B cell (primary cell): Measurements from ENCODE around the gene B3GALT6. TPM values are rescaled to one million over a fixed set of nuclear protein-coding genes. Genes with fewer than 3 reads are reported as not detected.

Experiments used
- ATAC-seq: fragments of 200-7000 bp; cut with Tn5 transposase; one replicate; pipeline ENCODE4 v1.10.0; 2021; ENCODE audit warnings: low read depth, mild to moderate bottlenecking, moderate number of reproducible peaks, moderate library complexity
- CTCF ChIA-PET: fragments of 350-600 bp; sonication (Branson Sonifier 250); formaldehyde crosslinking; loops from one replicate; lab custom pipeline; 2021; ENCODE audit warnings: antibody characterized with exemption, inconsistent platforms; lab: Charles Lee
- POLR2A ChIA-PET: fragments of 350-600 bp; sonication (Branson Sonifier 250); formaldehyde crosslinking; loops from one replicate; lab custom pipeline; 2021; ENCODE audit warnings: antibody characterized with exemption; lab: Charles Lee
- DNase-seq: peaks from one replicate; pipeline ENCODE4 v3.0.0; 2013
- H2AFZ ChIP-seq: 2 replicates; pipeline ENCODE4 v1.6.1; 2012; ENCODE audit warnings: mild to moderate bottlenecking, low read depth, low read length; ENCODE audit not compliant: insufficient read depth, poor library complexity, severe bottlenecking
- H3K27ac ChIP-seq, 2 donors: 1 replicate in 1 of 2; 2 replicates in 1 of 2; pipeline ENCODE4 v1.5.1; 2012 to 2013; ENCODE audit warnings: low read length in 2 of 2, mild to moderate bottlenecking in 2 of 2, moderate library complexity in 1 of 2
- H3K27me3 ChIP-seq, 4 experiments: fragments of 200-600 bp in 1 of 4; sonication (generic) in 1 of 4; replicated peaks in 1 of 4; 1 replicate in 2 of 4; 2 replicates in 2 of 4; pipeline versions ENCODE4 v1.6.1 to v1.7.0; 2013 to 2016; ENCODE audit warnings: low read length in 3 of 4, mild to moderate bottlenecking in 2 of 4, mixed read lengths in 1 of 4, moderate library complexity in 1 of 4; ENCODE audit not compliant: insufficient read depth in 4 of 4, control insufficient read depth in 3 of 4; ENCODE audit errors: control extremely low read depth in 1 of 4
- H3K36me3 ChIP-seq, 2 experiments: replicated peaks in 1 of 2; 1 replicate in 1 of 2; 2 replicates in 1 of 2; pipeline versions ENCODE4 v1.6.1 to v1.7.1; 2013; ENCODE audit warnings: low read length in 1 of 2; ENCODE audit not compliant: insufficient read depth in 2 of 2, control insufficient read depth in 1 of 2; ENCODE audit errors: control extremely low read depth in 1 of 2, extremely low read depth in 1 of 2
- H3K4me1 ChIP-seq, 2 donors: fragments of 200-600 bp in 1 of 2; sonication (generic) in 1 of 2; 1 replicate in 1 of 2; 2 replicates in 1 of 2; pipeline versions ENCODE4 v1.5.1 to v1.6.1; 2013 to 2017; ENCODE audit warnings: low read length in 2 of 2; ENCODE audit not compliant: control insufficient read depth in 2 of 2, insufficient read depth in 2 of 2
- H3K4me2 ChIP-seq: replicated peaks from 2 replicates; pipeline ENCODE3; 2012; ENCODE audit warnings: mild to moderate bottlenecking, low read depth, low read length; ENCODE audit not compliant: poor library complexity, severe bottlenecking
- H3K4me3 ChIP-seq, 5 experiments: fragments of 200-600 bp in 1 of 5; sonication (generic) in 1 of 5; 1 replicate in 3 of 5; 2 replicates in 2 of 5; pipeline versions ENCODE4 v1.5.1 to v1.7.0; 2011 to 2016; ENCODE audit warnings: low read length in 4 of 5, mild to moderate bottlenecking in 4 of 5, low read depth in 2 of 5, control low read depth in 1 of 5, moderate library complexity in 1 of 5; ENCODE audit not compliant: insufficient read depth in 1 of 5; ENCODE audit errors: control extremely low read depth in 1 of 5, extremely low read depth in 1 of 5
- H3K79me2 ChIP-seq: fragments of 200-600 bp; sonication (generic); one replicate; pipeline ENCODE4 v1.6.0; 2016; ENCODE audit warnings: low read length; ENCODE audit not compliant: control insufficient read depth, insufficient read depth
- H3K9ac ChIP-seq: fragments of 200-600 bp; sonication (generic); 2 replicates; pipeline ENCODE4 v1.6.1; 2017; ENCODE audit warnings: mild to moderate bottlenecking, low read length, moderate library complexity
- H3K9me3 ChIP-seq, 3 donors: one replicate each; pipeline versions ENCODE4 v1.6.1 to v1.7.1; 2013; ENCODE audit warnings: low read length in 2 of 3; ENCODE audit not compliant: control insufficient read depth in 2 of 3, insufficient read depth in 1 of 3; ENCODE audit errors: control extremely low read depth in 1 of 3
- H4K20me1 ChIP-seq: 2 replicates; pipeline ENCODE4 v1.6.0; 2012; ENCODE audit warnings: mild to moderate bottlenecking, low read length; ENCODE audit not compliant: insufficient read depth, control insufficient read depth, poor library complexity, severe bottlenecking
- H3K27ac Mint-ChIP-seq: one replicate; pipeline ENCODE4 v1.8.0; 2021; ENCODE audit warnings: mixed read lengths
- H3K27me3 Mint-ChIP-seq: one replicate; pipeline ENCODE4 v1.8.0; 2021; ENCODE audit warnings: mixed read lengths
- H3K4me1 Mint-ChIP-seq: one replicate; pipeline ENCODE4 v1.8.0; 2021; ENCODE audit warnings: mixed read lengths
- H3K4me3 Mint-ChIP-seq: one replicate; pipeline ENCODE4 v1.8.0; 2021; ENCODE audit warnings: mixed read lengths
- H3K9me3 Mint-ChIP-seq: one replicate; pipeline ENCODE4 v1.8.0; 2022; ENCODE audit warnings: mixed read lengths; ENCODE audit not compliant: insufficient read depth
- EZH2 ChIP-seq: IDR thresholded peaks from 2 replicates; pipeline ENCODE4 v1.6.1; 2012; ENCODE audit warnings: borderline replicate concordance, low read depth, mild to moderate bottlenecking, moderate library complexity, low read length; ENCODE audit not compliant: insufficient read depth, poor library complexity, severe bottlenecking
- WGBS: methylation state at CpG from one replicate; pipeline ENCODE4 v1.1.5; 2013; ENCODE audit warnings: missing lambda C conversion rate; ENCODE audit not compliant: insufficient coverage; 5-methylcytosine and 5-hydroxymethylcytosine counted together
- intact Hi-C: fragments of 100-400 bp; cut with micrococcal nuclease; formaldehyde crosslinking; loops from one replicate; pipeline ENCODE4 v1.10.0; 2022
- polyA plus RNA-seq: library from polyadenylated mRNA; depleted of rRNA; stranded (reverse); fragments of >200 nt; gene quantifications from 2 replicates; pipeline ENCODE4 v1.2.3, GENCODE V29; 2012
- total RNA-seq, 2 donors: library from RNA; stranded (reverse); fragments of 120-200 nt in 1 of 2; gene quantifications; 1 replicate in 1 of 2; 2 replicates in 1 of 2; pipeline versions ENCODE4 v1.2.3 to v1.2.4, GENCODE V29; 2013 to 2022
- TF ChIP-seq, protein P1 (sequence below): fragments of 200-600 bp; IDR thresholded peaks from one replicate; pipeline ENCODE4 v1.8.0; 2022; ENCODE audit warnings: antibody characterized with exemption, mild to moderate bottlenecking

Gene B3GALT6
- total and polyA plus RNA-seq, 2 donors (not counting 1 experiment from before 2014, with no cell fraction given): 5.9 to 21.0 TPM

DNA sequence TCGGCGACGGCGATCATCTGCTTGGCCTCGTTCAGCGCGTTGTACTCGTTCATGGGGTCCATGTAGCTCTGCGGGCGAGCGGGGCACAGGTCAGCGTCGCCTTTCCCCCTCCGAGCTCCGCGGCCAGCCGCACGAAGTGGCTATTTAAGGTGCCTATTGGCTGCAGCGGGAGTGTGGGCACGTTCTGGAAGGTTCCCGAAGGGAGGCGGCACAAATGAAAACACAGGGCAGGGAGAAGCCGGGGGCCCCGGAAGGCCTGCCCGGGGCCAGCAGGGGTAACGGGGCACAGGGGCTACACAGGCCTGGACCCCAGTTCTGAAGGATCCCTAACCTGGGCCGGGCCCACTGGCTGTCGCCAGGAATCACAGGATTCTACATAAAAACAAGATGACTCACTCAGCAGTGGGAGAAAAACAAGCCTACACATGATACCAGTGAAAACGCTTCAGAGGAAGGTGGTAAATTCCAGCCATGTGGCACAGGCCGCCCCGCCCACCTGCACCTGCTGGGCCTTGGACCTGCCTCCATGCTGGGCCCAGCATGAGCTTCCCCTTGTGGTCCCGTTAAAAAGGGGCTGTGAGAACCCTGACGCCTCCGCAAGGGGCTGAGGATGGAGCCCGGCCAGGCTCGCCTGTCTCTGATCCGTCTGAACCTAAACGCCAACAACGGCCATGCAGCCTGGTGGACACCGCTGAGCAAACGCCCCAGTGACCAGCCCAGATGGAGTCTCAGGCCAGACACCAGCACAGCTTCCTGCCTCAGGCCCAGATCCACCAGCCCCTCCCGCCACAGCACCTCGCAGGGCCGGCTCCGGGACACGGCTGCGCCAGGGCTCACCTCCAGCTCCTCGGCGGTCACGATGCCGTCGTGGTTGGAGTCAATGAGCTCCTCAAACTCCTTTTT, 14.2 kb upstream of the B3GALT6 start:
- Histone ChIP-seq H2AFZ (no peak overlapping the region), H3K4me2 (no peak overlapping the region), H3K4me1 (peaks cover 26 to 27% of the 10 kb centered on the region in 2 donors), H3K27me3 (peaks cover 0 to 5% (median 3%) of the 10 kb centered on the region in 4 experiments), H3K4me3 (no peak overlapping the region), H3K9ac (no peak overlapping the region), H3K36me3 (peaks cover 0 to 51% of the 10 kb centered on the region in 2 experiments), H3K27ac (no peak overlapping the region), H3K9me3 (peaks cover 0 to 11% (median 0%) of the 10 kb centered on the region in 3 donors), H4K20me1 (peaks cover 56% of the 10 kb centered on the region), H3K79me2 (peaks cover 11% of the 10 kb centered on the region)
- DNase-seq: no peak
- ChIA-PET POLR2A (no interaction called here), CTCF (interaction anchor here (0.5 to 1.8 kb wide), 2 partner anchors 34 to 96 kb away, joined by 4 to 5 read pairs; no protein-coding TSS in a partner anchor)
- 93% methylated on average over 52 of the region's 52 CpGs for WGBS
- Mint-ChIP-seq H3K27me3 (no peaks in the 10 kb centered on the region), H3K4me1 (peaks cover 22% of the 10 kb centered on the region), H3K9me3 (no peaks in the 10 kb centered on the region), H3K4me3 (no peak overlapping the region), H3K27ac (no peak overlapping the region)
- intact Hi-C loops: no loop called here
- ATAC-seq: no peak
- TF ChIP-seq, protein P1, sequence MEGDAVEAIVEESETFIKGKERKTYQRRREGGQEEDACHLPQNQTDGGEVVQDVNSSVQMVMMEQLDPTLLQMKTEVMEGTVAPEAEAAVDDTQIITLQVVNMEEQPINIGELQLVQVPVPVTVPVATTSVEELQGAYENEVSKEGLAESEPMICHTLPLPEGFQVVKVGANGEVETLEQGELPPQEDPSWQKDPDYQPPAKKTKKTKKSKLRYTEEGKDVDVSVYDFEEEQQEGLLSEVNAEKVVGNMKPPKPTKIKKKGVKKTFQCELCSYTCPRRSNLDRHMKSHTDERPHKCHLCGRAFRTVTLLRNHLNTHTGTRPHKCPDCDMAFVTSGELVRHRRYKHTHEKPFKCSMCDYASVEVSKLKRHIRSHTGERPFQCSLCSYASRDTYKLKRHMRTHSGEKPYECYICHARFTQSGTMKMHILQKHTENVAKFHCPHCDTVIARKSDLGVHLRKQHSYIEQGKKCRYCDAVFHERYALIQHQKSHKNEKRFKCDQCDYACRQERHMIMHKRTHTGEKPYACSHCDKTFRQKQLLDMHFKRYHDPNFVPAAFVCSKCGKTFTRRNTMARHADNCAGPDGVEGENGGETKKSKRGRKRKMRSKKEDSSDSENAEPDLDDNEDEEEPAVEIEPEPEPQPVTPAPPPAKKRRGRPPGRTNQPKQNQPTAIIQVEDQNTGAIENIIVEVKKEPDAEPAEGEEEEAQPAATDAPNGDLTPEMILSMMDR: no peak
- no peak for TF ChIP-seq EZH2
